Measurements from ENCODE around the gene LCORL.

Gene LCORL

DNA sequence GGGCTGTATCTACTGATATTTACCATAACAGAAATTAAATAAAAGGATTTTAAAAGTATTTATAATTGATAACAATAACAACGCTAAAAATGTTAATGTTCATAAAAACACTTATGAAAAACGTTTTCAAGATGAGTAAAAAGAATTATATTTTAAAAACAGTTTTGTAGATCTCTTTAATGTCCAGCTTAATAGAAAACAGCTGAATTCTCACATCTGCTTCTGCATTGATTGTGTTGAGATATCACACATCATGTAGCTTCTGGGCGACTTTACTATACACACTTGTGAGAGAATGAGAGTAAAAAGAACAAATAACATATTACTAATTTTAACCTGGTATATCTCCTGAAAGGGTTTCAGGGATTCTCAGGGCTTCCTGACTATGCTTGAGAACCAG is 127.1 kb downstream of the LCORL start:
- DNase-seq (ENCODE audit: low read depth in 1 of 2, low spot score in 1 of 2), result no peak
- H3K4me3 ChIP-seq (replicated peaks; ENCODE audit: insufficient read depth, low read length), result no peak overlapping the region
- no peak for TF ChIP-seq POLR2AphosphoS5 (IDR thresholded peaks at IDR 0.05; ENCODE audit: low read depth)
- TF ChIP-seq, protein P1, sequence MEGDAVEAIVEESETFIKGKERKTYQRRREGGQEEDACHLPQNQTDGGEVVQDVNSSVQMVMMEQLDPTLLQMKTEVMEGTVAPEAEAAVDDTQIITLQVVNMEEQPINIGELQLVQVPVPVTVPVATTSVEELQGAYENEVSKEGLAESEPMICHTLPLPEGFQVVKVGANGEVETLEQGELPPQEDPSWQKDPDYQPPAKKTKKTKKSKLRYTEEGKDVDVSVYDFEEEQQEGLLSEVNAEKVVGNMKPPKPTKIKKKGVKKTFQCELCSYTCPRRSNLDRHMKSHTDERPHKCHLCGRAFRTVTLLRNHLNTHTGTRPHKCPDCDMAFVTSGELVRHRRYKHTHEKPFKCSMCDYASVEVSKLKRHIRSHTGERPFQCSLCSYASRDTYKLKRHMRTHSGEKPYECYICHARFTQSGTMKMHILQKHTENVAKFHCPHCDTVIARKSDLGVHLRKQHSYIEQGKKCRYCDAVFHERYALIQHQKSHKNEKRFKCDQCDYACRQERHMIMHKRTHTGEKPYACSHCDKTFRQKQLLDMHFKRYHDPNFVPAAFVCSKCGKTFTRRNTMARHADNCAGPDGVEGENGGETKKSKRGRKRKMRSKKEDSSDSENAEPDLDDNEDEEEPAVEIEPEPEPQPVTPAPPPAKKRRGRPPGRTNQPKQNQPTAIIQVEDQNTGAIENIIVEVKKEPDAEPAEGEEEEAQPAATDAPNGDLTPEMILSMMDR (IDR thresholded peaks at IDR 0.05; ENCODE audit: insufficient read depth, low read length), result no peak
- TF ChIP-seq, protein P2, sequence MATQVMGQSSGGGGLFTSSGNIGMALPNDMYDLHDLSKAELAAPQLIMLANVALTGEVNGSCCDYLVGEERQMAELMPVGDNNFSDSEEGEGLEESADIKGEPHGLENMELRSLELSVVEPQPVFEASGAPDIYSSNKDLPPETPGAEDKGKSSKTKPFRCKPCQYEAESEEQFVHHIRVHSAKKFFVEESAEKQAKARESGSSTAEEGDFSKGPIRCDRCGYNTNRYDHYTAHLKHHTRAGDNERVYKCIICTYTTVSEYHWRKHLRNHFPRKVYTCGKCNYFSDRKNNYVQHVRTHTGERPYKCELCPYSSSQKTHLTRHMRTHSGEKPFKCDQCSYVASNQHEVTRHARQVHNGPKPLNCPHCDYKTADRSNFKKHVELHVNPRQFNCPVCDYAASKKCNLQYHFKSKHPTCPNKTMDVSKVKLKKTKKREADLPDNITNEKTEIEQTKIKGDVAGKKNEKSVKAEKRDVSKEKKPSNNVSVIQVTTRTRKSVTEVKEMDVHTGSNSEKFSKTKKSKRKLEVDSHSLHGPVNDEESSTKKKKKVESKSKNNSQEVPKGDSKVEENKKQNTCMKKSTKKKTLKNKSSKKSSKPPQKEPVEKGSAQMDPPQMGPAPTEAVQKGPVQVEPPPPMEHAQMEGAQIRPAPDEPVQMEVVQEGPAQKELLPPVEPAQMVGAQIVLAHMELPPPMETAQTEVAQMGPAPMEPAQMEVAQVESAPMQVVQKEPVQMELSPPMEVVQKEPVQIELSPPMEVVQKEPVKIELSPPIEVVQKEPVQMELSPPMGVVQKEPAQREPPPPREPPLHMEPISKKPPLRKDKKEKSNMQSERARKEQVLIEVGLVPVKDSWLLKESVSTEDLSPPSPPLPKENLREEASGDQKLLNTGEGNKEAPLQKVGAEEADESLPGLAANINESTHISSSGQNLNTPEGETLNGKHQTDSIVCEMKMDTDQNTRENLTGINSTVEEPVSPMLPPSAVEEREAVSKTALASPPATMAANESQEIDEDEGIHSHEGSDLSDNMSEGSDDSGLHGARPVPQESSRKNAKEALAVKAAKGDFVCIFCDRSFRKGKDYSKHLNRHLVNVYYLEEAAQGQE (IDR thresholded peaks at IDR 0.05; ENCODE audit: insufficient replicate concordance, low read depth), result no peak
- TF ChIP-seq SPI1 (IDR thresholded peaks at IDR 0.05; ENCODE audit: borderline replicate concordance, low read depth), result no peak
- no peak for TF ChIP-seq GABPA (IDR thresholded peaks at IDR 0.05; ENCODE audit: low read depth)
- no peaks in the 10 kb centered on the region for H3K27me3 ChIP-seq (ENCODE audit: insufficient read depth, poor library complexity, severe bottlenecking)
- no peak overlapping the region for H3K27ac ChIP-seq (replicated peaks)

DNA sequence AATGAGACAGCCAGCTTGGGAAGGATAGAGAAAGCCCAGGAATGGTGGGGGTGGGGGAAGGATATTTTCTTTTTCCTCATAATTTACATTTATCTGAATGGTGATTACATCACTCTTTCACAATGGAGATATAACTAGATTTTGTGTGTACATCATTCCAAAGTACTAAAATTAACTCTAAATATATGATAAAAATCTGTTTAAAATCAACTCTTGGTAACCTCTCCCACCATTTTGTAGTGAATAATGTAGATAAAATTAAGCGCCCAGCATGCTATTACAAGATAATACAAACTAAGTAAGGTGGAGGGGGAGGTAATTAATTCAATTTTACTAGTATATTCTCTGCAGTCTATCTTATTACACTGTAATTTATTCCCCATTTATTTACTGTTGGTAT is 131.9 kb downstream of the LCORL start:
- H3K27me3 ChIP-seq (ENCODE audit: insufficient read depth, poor library complexity, severe bottlenecking), result no peaks in the 10 kb centered on the region
- no peak for DNase-seq (ENCODE audit: low read depth in 1 of 2, low spot score in 1 of 2)
- TF ChIP-seq, protein P2 (IDR thresholded peaks at IDR 0.05; ENCODE audit: insufficient replicate concordance, low read depth), result no peak
- TF ChIP-seq SPI1 (IDR thresholded peaks at IDR 0.05; ENCODE audit: borderline replicate concordance, low read depth), result no peak
- no peak for TF ChIP-seq POLR2AphosphoS5 (IDR thresholded peaks at IDR 0.05; ENCODE audit: low read depth)
- H3K27ac ChIP-seq (replicated peaks), result no peak overlapping the region
- H3K4me3 ChIP-seq (replicated peaks; ENCODE audit: insufficient read depth, low read length), result no peak overlapping the region

DNA sequence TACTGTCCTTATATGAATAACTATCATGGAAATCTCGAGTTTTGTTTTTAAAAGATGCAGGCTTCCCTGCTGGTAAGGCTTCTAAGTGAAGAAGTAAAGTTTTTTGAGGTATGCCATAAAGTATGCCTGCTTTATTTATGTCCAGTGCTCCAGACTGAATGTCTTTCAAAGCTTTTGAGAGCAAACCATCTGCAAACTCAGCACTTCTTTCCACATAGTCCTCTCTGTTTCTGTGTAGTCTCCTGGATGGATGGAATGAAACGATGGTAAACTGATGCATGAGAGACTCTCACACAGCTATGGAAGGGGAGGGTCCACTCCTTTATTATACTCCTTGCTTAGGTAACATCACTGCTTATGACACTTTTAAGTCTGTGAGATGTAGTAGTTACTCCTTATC is 137.0 kb downstream of the LCORL start:
- Histone ChIP-seq H3K4me3 (replicated peaks; ENCODE audit: insufficient read depth, low read length) (no peak overlapping the region), H3K27ac (replicated peaks) (no peak overlapping the region), H3K27me3 (ENCODE audit: insufficient read depth, poor library complexity, severe bottlenecking) (no peaks in the 10 kb centered on the region)
- no peak for DNase-seq (ENCODE audit: low read depth in 1 of 2, low spot score in 1 of 2)
- TF ChIP-seq GABPA (IDR thresholded peaks at IDR 0.05; ENCODE audit: low read depth) (no peak), POLR2AphosphoS5 (IDR thresholded peaks at IDR 0.05; ENCODE audit: low read depth) (no peak), SPI1 (IDR thresholded peaks at IDR 0.05; ENCODE audit: borderline replicate concordance, low read depth) (no peak)
- TF ChIP-seq, protein P2 (IDR thresholded peaks at IDR 0.05; ENCODE audit: insufficient replicate concordance, low read depth), result no peak
- TF ChIP-seq, protein P1 (IDR thresholded peaks at IDR 0.05; ENCODE audit: insufficient read depth, low read length), result no peak
